Measurements from ENCODE around the gene XCL1.

DNA sequence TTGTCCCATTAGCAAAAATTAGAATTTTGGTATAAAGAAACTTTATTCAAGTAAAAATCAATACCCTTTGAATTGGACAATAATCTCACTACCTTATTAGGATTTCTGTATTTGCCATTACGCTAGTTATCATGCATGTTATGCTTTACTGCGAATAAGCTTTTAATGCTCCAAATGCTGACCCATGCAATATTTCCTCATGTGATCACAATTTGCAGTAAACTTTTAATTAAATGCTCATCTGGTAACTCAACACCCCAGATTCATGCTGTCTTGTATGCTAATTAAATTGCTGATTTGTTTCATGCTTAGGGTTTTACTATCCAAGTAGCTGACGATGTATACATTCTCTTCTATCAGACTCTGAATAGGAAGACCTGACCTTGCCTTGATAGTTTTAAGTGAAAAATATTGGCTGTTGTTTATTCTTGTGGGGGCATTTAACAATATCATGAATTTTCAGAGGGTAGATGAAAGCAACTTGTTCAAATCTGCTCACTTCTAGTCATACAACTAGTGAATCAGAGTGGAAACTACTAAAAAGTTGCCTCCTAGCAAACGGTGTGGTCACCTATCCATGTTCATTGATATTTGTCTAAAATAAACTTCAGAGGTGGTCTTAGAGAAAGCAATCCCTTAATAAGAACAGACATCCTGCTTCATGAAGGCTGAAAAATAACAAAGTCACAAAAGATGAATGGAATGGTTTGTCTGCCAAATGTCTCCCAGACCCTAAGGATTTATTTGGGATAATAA is 5.6 kb downstream of the XCL1 start:
- TF ChIP-seq CTCF (IDR thresholded peaks at IDR 0.05) (no peak), POLR2AphosphoS5 (IDR thresholded peaks at IDR 0.05) (no peak)

All from breast epithelium (tissue), 3 donors.